ENCODE data around the gene S100B. TPM values are rescaled to one million over a fixed set of nuclear protein-coding genes. Genes with fewer than 3 reads are reported as not detected.

S100B gene
- total and polyA plus RNA-seq, 8 donors, result 1.8 to 18.4 (median 7.0) TPM; not detected in 1

- Histone ChIP-seq H3K36me3 (peaks cover 38 to 80% (median 76%) of the 10 kb centered on the region in 4 donors), H3K9me3 (peaks cover 0 to 11% (median 0%) of the 10 kb centered on the region in 4 donors), H3K27me3 (no peaks in the 10 kb centered on the region), H3K4me3 (no peak overlapping the region), H3K4me1 (no peaks in the 10 kb centered on the region), H3K27ac (no peak overlapping the region)
- DNase-seq, result no peak
- 79 to 84% (median 81%) methylated on average over 2 of the region's 2 CpGs for WGBS, 5 donors
- TF ChIP-seq EP300 (IDR thresholded peaks at IDR 0.05) (no peak), POLR2AphosphoS5 (IDR thresholded peaks at IDR 0.05) (no peak), CTCF (IDR thresholded peaks at IDR 0.05) (no peak), POLR2A (IDR thresholded peaks at IDR 0.05) (no peak)
- intact Hi-C loops (cut with DNase I; ENCODE audit: low total_unique reads), result no loop called here
Observed at GRCh38 chr21:46570119-46570518, 34.8 kb downstream of the S100B start.

- WGBS, 5 donors, result 93 to 100% (median 97%) methylated on average over 1 of the region's 1 CpG
- H3K4me3 ChIP-seq, result no peak overlapping the region
- peaks cover 45 to 90% (median 87%) of the 10 kb centered on the region in 4 donors for H3K36me3 ChIP-seq
- intact Hi-C loops (cut with DNase I; ENCODE audit: low total_unique reads), result no loop called here
- H3K9me3 ChIP-seq, result peaks cover 0 to 11% (median 0%) of the 10 kb centered on the region in 4 donors
- TF ChIP-seq POLR2A (IDR thresholded peaks at IDR 0.05) (no peak), POLR2AphosphoS5 (IDR thresholded peaks at IDR 0.05) (no peak), EP300 (IDR thresholded peaks at IDR 0.05) (no peak), CTCF (IDR thresholded peaks at IDR 0.05) (no peak)
- H3K27me3 ChIP-seq, result no peaks in the 10 kb centered on the region
- no peaks in the 10 kb centered on the region for H3K4me1 ChIP-seq
- H3K27ac ChIP-seq, result no peak overlapping the region
- no peak for DNase-seq
Observed at GRCh38 chr21:46569081-46569480, 35.8 kb downstream of the S100B start.

- Histone ChIP-seq H3K4me3 (no peak overlapping the region), H3K27me3 (no peaks in the 10 kb centered on the region), H3K36me3 (peaks cover 47 to 95% (median 92%) of the 10 kb centered on the region in 4 donors), H3K4me1 (no peaks in the 10 kb centered on the region), H3K27ac (no peak overlapping the region), H3K9me3 (peaks cover 0 to 11% (median 0%) of the 10 kb centered on the region in 4 donors)
- intact Hi-C loops (cut with DNase I; ENCODE audit: low total_unique reads), result no loop called here
- 94 to 97% (median 95%) methylated on average over 4 of the region's 4 CpGs for WGBS, 5 donors
- TF ChIP-seq CTCF (IDR thresholded peaks at IDR 0.05) (no peak), EP300 (IDR thresholded peaks at IDR 0.05) (no peak), POLR2AphosphoS5 (IDR thresholded peaks at IDR 0.05) (no peak), POLR2A (IDR thresholded peaks at IDR 0.05) (no peak)
- no peak for DNase-seq
Observed at GRCh38 chr21:46568562-46568961, 36.3 kb downstream of the S100B start.

GRCh38 chr21:46567348-46567747 lies 37.5 kb downstream of the S100B start:
- Histone ChIP-seq H3K27me3 (no peaks in the 10 kb centered on the region), H3K4me1 (no peaks in the 10 kb centered on the region), H3K4me3 (no peak overlapping the region), H3K36me3 (peaks cover 51 to 97% (median 94%) of the 10 kb centered on the region in 4 donors), H3K27ac (no peak overlapping the region), H3K9me3 (peaks cover 0 to under 1% (median 0%) of the 10 kb centered on the region in 4 donors)
- WGBS, 5 donors, result 90 to 99% (median 94%) methylated on average over 13 to 15 of the region's 15 CpGs
- intact Hi-C loops (cut with DNase I; ENCODE audit: low total_unique reads), result no loop called here
- DNase-seq, result no peak
- TF ChIP-seq POLR2A (IDR thresholded peaks at IDR 0.05), result no peak
- TF ChIP-seq EP300 (IDR thresholded peaks at IDR 0.05), result no peak
- no peak for TF ChIP-seq POLR2AphosphoS5 (IDR thresholded peaks at IDR 0.05)
- TF ChIP-seq CTCF (IDR thresholded peaks at IDR 0.05), result no peak

All from stomach (tissue), 9 donors.